Right cardiac atrium (tissue), 5 donors: ENCODE measurements around the gene ETV6. TPM values are rescaled to one million over a fixed set of nuclear protein-coding genes. Genes with fewer than 3 reads are reported as not detected.

Experiments
- ATAC-seq, 2 donors: fragments of 200-7000 bp; cut with Tn5 transposase; one replicate each; pipeline versions ENCODE4 v1.8.0 to v1.9.1; 2020; ENCODE audit warnings: moderate library complexity in 2 of 2, mild to moderate bottlenecking in 1 of 2
- DNase-seq, 3 donors: peaks; one replicate each; pipeline ENCODE4 v3.0.0-alpha.2; 2020
- H3K27ac ChIP-seq: one replicate; pipeline ENCODE4 v1.5.1; 2013; ENCODE audit warnings: mild to moderate bottlenecking, low read length, control low read depth, moderate library complexity
- H3K27me3 ChIP-seq: one replicate; pipeline ENCODE4 v1.6.1; 2013; ENCODE audit not compliant: control insufficient read depth, insufficient read depth
- H3K4me1 ChIP-seq: one replicate; pipeline ENCODE4 v1.6.1; 2013; ENCODE audit warnings: low read length; ENCODE audit not compliant: control insufficient read depth, insufficient read depth
- H3K4me3 ChIP-seq: one replicate; pipeline ENCODE4 v1.5.1; 2013; ENCODE audit warnings: low read length, control low read depth
- H3K9me3 ChIP-seq: one replicate; pipeline ENCODE4 v1.6.1; 2013; ENCODE audit warnings: low read length; ENCODE audit not compliant: control insufficient read depth
- WGBS: extraction: QIAGEN DNeasy Blood & Tissue Kit; methylation state at CpG from one replicate; pipeline ENCODE4 v1.1.7; 2013; 5-methylcytosine and 5-hydroxymethylcytosine counted together
- intact Hi-C, 4 donors: fragments of 100-400 bp; cut with DNase I; formaldehyde crosslinking; loops; one replicate each; pipeline versions ENCODE4 v1.11.0 to v1.14.0; 2022 to 2023
- polyA plus RNA-seq: library from polyadenylated mRNA; stranded (reverse); fragments of 200-250 nt; gene quantifications from one replicate; pipeline ENCODE4 v1.2.3, GENCODE V29; 2013
- total RNA-seq, 4 donors: library from RNA; stranded (reverse); fragmentation: NEBNext Ultra II Directional; extraction: Animal tissue kit (Norgen Biotek cat#: 25700); gene quantifications; one replicate each; pipeline ENCODE4 v1.2.1, GENCODE V29; 2021
- donor health status: healthy with polysubstance abuse.
- donor health status: DM: no; HTN: yes; CAD: no.
- donor health status: DM: no; HTN: no; CAD: no.
- donor health status: DM: no; HTN: yes; CAD: no; lungs with severe emphysema.
- donor health status: DM: yes; HTN: yes; CAD: no.

The ETV6 gene
- total and polyA plus RNA-seq, 5 donors: 2.9 to 31.4 (median 11.7) TPM

DNA sequence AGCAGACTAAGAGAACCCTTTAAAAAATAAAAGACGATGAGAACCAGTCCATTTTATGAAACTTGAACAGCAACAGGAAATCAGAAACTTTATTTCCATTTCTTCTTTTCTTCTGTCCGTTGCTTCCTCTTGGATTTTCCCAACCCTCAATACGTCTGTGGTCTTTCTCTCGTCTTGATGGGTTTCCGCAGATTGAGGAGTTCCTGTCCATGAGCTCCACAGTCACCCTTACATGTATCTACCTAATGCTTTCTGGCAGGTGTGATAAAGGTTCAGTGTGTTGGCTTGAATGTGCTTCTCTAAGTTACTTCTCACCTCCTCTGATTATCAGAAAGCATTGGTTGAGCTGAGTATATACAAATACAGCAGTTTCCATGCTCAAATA is 110.0 kb downstream of the ETV6 start:
- no peaks in the 10 kb centered on the region for H3K9me3 ChIP-seq
- ATAC-seq (no peak), DNase-seq (no peak)
- no peak overlapping the region for H3K4me3 ChIP-seq
- WGBS: 75% methylated on average over 5 of the region's 5 CpGs
- intact Hi-C loops: no loop called here
- no peaks in the 10 kb centered on the region for H3K27me3 ChIP-seq
- peaks cover 15% of the 10 kb centered on the region for H3K4me1 ChIP-seq
- no peak overlapping the region for H3K27ac ChIP-seq

DNA sequence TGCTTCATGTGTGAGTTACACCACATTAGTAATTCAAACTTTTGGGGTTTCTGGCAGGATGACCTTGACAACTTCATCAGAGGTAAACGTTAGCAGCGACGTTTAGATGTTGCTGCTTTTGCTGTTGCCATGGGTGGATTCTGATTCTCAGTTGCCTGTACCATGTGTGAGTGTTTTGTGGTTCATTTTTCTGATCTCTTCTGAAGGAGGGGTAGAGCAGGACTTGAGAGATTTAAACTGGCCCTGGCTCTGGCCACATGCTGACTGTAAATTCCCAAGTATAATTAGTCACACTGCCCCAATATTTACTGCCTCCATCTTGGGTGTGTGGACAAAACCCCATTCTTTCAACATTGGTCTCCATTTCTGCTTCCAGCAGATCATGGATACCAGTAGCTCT is 110.4 kb downstream of the ETV6 start:
- Histone ChIP-seq H3K9me3 (no peaks in the 10 kb centered on the region), H3K27me3 (no peaks in the 10 kb centered on the region), H3K4me1 (peaks cover 15% of the 10 kb centered on the region), H3K4me3 (no peak overlapping the region), H3K27ac (no peak overlapping the region)
- WGBS: 81% methylated on average over 3 of the region's 3 CpGs
- intact Hi-C loops: no loop called here
- DNase-seq (no peak), ATAC-seq (no peak)

DNA sequence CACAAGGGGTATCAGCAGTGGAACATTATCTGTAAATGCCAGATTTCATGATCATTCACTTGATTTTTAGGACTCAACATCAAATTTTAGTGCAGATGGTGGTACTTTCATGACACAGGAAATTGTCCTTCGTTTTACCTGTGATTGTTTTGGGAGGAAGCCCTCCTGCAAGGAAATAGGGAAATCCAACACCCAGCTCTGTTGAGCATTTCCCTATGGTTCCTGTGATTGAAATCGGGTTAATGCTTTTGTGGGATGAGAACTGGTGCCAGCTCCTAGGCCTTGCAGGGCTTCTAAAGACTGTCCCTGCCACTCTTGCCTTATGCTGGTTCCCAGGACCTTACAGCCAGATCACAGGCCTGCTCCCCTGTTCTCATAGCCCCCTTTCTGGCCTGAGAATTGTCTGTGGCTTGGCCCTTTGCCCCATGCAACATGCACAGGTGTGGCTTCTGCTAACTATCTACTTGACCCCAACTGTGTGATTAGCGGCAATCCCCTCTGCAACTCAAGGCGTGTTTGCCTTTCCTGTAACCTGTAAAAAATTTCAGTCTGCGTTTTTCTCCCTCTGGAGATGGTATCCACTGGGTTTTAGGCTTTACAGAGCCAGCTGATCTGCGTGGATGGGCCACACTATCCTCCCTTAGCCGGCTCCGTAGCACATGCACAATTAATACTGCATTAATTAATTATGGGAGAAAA is 112.5 kb downstream of the ETV6 start:
- H3K27ac ChIP-seq: no peak overlapping the region
- 78% methylated on average over 8 of the region's 8 CpGs for WGBS
- no peak for DNase-seq
- H3K9me3 ChIP-seq: no peaks in the 10 kb centered on the region
- H3K4me1 ChIP-seq: peaks cover 18% of the 10 kb centered on the region
- intact Hi-C loops: no loop called here
- ATAC-seq: no peak
- H3K4me3 ChIP-seq: no peak overlapping the region
- H3K27me3 ChIP-seq: no peaks in the 10 kb centered on the region

DNA sequence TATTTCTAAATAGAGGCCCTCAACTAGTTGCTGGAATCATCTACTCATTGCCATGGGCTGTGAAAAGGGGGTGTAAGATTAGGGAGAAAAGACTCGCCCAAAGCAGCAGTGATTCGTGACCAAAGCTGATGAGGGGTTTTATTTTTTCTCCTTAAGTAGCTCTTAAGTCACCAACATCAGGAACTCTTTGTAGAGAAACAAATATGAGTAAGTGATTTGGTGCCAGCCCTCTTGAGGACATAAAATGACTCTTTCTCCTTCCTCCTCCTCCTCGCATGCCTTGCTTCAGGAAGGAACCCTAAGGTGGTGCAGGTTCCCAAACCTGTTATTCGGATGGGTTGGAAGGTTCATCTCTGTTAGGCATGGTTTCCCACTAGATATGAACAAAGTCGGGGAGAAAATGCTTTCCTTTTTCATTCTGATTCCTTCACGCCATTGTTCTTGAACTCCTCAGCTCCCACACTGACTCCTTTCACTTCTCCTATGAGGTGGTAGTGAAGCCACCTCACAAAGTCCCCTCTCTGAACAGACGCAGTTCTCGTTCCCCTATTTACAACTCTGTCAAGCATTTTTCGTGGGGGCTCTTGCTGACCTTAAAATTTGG is 113.4 kb downstream of the ETV6 start:
- H3K4me3 ChIP-seq: no peak overlapping the region
- 84% methylated on average over 9 of the region's 9 CpGs for WGBS
- intact Hi-C loops: no loop called here
- no peak for ATAC-seq
- H3K4me1 ChIP-seq: peaks cover 18% of the 10 kb centered on the region
- no peaks in the 10 kb centered on the region for H3K27me3 ChIP-seq
- H3K27ac ChIP-seq: no peak overlapping the region
- no peak for DNase-seq
- H3K9me3 ChIP-seq: no peaks in the 10 kb centered on the region

DNA sequence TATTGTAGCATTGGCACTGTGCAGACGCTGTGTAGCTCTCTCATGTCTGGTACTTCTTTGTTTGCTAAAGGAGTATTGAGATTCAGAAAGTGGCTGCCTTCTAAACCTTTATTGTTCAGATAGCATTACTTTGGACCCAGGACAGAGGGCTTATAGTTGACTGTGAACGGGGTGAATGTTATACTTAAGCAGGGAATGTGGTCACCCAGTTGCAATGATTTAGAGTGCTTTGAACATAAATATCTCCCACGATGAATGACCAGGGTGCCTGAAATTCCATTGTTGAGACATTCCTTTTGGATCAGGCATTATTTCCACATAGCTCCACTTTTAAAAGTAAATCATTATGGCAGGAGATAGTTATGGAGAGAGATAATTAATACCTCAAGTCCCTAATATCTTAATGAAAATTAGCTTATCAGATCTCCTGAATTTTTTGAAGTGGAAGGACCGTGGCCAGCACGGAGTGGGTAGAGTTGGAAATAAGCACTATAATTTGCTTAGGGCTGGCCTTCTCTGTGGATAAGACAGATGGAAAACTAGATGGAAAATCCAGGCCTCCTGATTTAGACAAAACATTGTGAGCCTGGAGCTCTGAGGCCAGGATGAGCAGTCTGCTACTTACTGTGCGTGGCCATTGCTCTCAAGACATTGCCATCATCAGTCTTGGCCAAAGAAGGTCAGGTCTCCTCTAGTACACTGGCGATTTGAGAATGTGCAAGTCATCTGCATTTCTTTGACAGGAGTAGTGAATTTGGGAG is 114.5 kb downstream of the ETV6 start:
- no peak overlapping the region for H3K4me3 ChIP-seq
- H3K9me3 ChIP-seq: no peaks in the 10 kb centered on the region
- no peak overlapping the region for H3K27ac ChIP-seq
- H3K4me1 ChIP-seq: peaks cover 18% of the 10 kb centered on the region
- no peaks in the 10 kb centered on the region for H3K27me3 ChIP-seq
- intact Hi-C loops: no loop called here
- WGBS: 78% methylated on average over 7 of the region's 7 CpGs
- no peak for DNase-seq
- no peak for ATAC-seq

DNA sequence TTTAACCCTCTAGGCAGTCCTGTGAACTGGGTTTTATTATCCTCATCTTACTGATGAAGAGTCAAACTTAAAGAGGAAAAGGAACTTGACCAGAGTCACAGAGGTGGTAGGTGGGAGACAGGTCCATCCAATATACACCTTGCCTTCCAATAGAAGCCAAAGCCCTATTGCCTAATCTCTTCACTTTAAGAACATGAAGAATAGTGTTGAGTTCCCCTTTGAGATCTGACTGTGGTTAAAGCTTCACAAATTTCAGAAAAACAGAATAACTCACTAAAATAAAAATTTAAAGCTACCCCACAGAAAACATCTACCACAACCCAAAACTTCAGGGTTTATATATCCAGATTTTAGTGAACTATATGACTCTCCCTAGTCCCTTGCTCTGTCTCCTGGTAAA is 115.4 kb downstream of the ETV6 start:
- DNase-seq (no peak), ATAC-seq (no peak)
- no peaks in the 10 kb centered on the region for H3K9me3 ChIP-seq
- peaks cover 15% of the 10 kb centered on the region for H3K4me1 ChIP-seq
- no peak overlapping the region for H3K4me3 ChIP-seq
- H3K27ac ChIP-seq: no peak overlapping the region
- intact Hi-C loops: no loop called here
- no peaks in the 10 kb centered on the region for H3K27me3 ChIP-seq

DNA sequence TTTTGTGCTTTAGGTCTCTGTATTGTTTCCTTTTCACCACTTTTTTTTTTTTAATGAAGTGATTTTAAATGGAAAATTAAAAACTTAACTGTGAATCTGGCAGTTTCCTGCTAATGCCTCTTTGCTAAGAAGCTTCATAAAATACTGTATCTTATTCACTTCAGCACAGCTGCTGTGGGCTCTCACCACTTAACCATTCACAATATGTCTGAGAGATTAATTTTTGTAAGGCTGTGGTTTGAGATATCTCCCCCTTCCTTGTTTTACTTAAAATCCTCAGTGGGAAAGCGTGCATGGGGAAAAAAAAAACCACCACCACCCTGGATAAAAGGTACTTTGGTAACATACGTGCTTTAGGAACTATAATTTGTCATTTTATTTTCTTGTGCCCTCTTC is 115.9 kb downstream of the ETV6 start:
- 59% methylated on average over 2 of the region's 2 CpGs for WGBS
- DNase-seq (no peak), ATAC-seq (no peak)
- Histone ChIP-seq H3K27ac (no peak overlapping the region), H3K27me3 (no peaks in the 10 kb centered on the region), H3K4me3 (no peak overlapping the region), H3K9me3 (no peaks in the 10 kb centered on the region), H3K4me1 (peaks cover 15% of the 10 kb centered on the region)
- intact Hi-C loops: no loop called here

DNA sequence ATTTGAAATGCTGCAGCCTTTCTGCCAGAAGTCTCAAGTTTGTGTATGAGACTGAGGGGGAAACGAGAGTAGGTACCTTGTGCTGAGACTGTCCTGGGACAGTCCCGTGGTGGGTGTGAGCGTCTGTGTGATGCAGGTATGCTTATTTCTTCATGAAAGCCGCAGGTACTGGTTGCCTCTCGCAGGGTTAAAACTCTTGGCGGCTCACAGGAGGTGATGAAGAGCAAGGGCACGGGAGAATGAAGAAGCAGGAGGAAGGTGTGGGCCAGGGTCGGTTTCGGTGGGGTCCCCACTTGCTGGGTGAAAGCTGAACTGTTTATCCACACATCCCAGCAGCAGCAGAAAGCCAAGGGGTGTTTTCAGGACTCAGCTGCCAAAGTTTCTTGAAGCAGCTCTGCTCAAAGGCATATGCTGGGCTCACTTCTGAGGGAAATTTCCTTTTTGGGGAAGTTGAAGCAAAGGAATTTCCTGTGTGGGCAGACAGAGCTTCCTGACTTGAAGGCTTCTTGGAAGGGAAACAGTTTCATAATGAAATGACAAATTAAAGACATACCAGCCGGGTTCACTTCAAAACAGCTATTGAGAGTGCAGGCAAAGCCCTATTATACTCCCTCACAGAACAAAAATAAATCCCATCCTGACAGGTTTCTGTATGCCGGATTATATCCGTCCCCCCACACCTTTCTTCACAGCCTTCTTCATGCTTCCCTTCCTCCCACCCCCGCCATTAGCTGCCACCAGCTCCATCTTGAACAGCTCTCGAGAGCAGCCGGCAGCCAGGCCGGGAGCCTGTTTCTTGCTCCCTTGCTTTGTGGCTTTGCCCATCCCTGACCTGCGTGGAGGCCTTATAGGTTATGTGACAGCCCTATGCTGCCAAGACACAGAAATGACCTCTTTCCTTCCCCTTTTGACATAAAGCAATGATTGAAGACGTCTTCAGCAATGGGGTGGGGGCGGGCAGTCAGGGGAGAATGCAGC is 116.6 kb downstream of the ETV6 start:
- H3K27me3 ChIP-seq: no peaks in the 10 kb centered on the region
- DNase-seq (peak in 2 of 3 donors; percentile 48), ATAC-seq (peak; percentile 65 to 74)
- H3K4me1 ChIP-seq: peaks cover 15% of the 10 kb centered on the region
- intact Hi-C loops: no loop called here
- WGBS: 31% methylated on average over 19 of the region's 19 CpGs
- H3K4me3 ChIP-seq: no peak overlapping the region
- H3K27ac ChIP-seq: peak overlapping the region; percentile 87
- no peaks in the 10 kb centered on the region for H3K9me3 ChIP-seq

DNA sequence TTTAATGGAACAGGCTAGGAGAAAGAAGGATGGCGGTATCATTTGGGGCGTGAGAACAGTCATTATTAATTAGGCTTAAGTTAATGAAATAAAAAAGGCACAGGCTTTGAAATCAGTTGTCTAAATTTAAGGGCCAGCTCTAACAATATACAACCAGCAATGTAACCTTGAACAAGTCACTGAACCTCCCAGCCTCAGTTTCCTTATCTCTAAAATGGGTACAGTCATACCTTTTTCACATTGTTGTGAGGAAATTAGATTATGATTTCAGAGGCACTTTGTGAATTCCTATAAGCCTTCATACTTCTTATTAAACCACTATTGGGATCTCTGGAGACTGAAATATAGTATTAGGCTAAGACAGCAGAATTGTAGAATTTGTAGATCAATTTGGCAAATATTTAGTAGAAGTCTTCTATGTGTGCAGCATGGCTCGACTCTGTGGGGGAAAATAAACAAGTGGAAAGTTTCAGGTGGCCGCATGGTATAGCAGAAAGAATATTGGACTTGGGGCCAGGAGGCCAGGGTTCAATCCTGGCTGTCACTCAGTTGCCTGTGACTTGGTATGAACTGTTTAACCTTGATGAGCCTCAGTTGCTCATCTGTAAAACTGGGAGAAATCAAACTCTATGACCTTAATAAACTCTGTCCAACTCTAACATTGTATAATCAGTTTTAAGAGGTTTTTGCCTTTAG is 117.7 kb downstream of the ETV6 start:
- intact Hi-C loops: no loop called here
- Histone ChIP-seq H3K27ac (no peak overlapping the region), H3K4me1 (peaks cover 11% of the 10 kb centered on the region), H3K27me3 (no peaks in the 10 kb centered on the region), H3K4me3 (no peak overlapping the region), H3K9me3 (no peaks in the 10 kb centered on the region)
- 85% methylated on average over 4 of the region's 4 CpGs for WGBS
- ATAC-seq: no peak
- DNase-seq: no peak

DNA sequence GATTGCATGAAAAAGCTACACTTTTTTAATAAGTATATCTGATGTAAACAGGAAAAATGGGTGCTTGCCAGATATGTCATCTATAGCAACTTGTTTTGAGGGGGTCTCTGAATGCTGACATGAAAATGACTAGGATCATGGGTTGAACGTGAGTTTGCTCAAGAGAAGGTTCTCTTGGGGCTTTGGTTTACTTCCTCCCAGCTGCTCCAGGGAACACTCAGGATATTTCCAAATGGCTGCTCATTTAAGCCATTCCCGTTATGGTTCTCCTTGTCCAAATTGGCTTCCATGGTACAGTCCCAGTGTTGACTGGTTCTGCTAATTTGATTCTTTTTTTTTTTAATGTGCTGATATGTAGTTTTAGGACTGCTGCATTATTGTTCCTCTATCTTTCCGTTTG is 118.3 kb downstream of the ETV6 start:
- H3K27me3 ChIP-seq: no peaks in the 10 kb centered on the region
- no peak overlapping the region for H3K27ac ChIP-seq
- H3K4me1 ChIP-seq: peaks cover 8% of the 10 kb centered on the region
- DNase-seq (no peak), ATAC-seq (no peak)
- intact Hi-C loops: no loop called here
- no peaks in the 10 kb centered on the region for H3K9me3 ChIP-seq
- H3K4me3 ChIP-seq: no peak overlapping the region
- 52% methylated on average over 3 of the region's 3 CpGs for WGBS
